ENCODE results near the gene HOXA7.

HOXA7 gene

GRCh38 chr7:27133409-27134231, 22.9 kb downstream of the HOXA7 start:
- DNase-seq (ENCODE audit: low spot score): no peak

- no peak for DNase-seq (ENCODE audit: low spot score)
These were observed 23.5 kb downstream of the HOXA7 start for GRCh38 chr7:27132978-27133377.

- DNase-seq (ENCODE audit: low spot score): no peak
These were observed 24.3 kb downstream of the HOXA7 start for GRCh38 chr7:27132214-27132613.

- DNase-seq (ENCODE audit: low spot score): no peak
These were observed 25.1 kb downstream of the HOXA7 start for GRCh38 chr7:27131390-27131819.

- peak; percentile 84 for DNase-seq (ENCODE audit: low spot score)
These were observed 25.7 kb downstream of the HOXA7 start, which contains the start of gene HOXA4 for GRCh38 chr7:27130540-27131389. Gene HOXA4 (minus strand): TSS chr7:27130757. CDS start chr7:27130733, 24 bp downstream.

- DNase-seq (ENCODE audit: low spot score): no peak
These were observed 26.5 kb downstream of the HOXA7 start for GRCh38 chr7:27129729-27130539.

- DNase-seq (ENCODE audit: low spot score): no peak
These were observed 27.4 kb downstream of the HOXA7 start for GRCh38 chr7:27128776-27129728.

GRCh38 chr7:27128034-27128433, 28.4 kb downstream of the HOXA7 start:
- no peak for DNase-seq (ENCODE audit: low spot score)

- DNase-seq (ENCODE audit: low spot score): no peak
These were observed 29.7 kb downstream of the HOXA7 start for GRCh38 chr7:27126596-27127327.

- DNase-seq (ENCODE audit: low spot score): no peak
These were observed 30.5 kb downstream of the HOXA7 start for GRCh38 chr7:27125986-27126394.

GRCh38 chr7:27124902-27125689, 31.4 kb downstream of the HOXA7 start:
- no peak for DNase-seq (ENCODE audit: low spot score)

GRCh38 chr7:27124096-27124901, 32.2 kb downstream of the HOXA7 start:
- peak; percentile 71 for DNase-seq (ENCODE audit: low spot score)

GRCh38 chr7:27123477-27124053, 32.9 kb downstream of the HOXA7 start:
- DNase-seq (ENCODE audit: low spot score): no peak

GRCh38 chr7:27123007-27123476, 33.4 kb downstream of the HOXA7 start:
- no peak for DNase-seq (ENCODE audit: low spot score)

- DNase-seq (ENCODE audit: low spot score): no peak
These were observed 34.2 kb downstream of the HOXA7 start for GRCh38 chr7:27122077-27122910.

- DNase-seq (ENCODE audit: low spot score): no peak
These were observed 34.8 kb downstream of the HOXA7 start for GRCh38 chr7:27121684-27122076.

GRCh38 chr7:27119412-27119911, 37.0 kb downstream of the HOXA7 start:
- no peak for DNase-seq (ENCODE audit: low spot score)

All from kidney capillary endothelial cell (primary cell).